NCI-H2196 (cell line): Measurements from ENCODE around the gene SMIM29.
A peak's percentile ranks its signal among the peaks of the same experiment; 100 is the strongest.

ENCODE experiments used
- DNase-seq: peaks from one replicate; lab custom pipeline; 2025; ENCODE audit not compliant: unreplicated experiment; lab: John Stamatoyannopoulos, UW

SMIM29 gene

GRCh38 chr6:34241351-34242215, 7.2 kb downstream of the SMIM29 start:
- DNase-seq = no peak

- DNase-seq = no peak
Observed at GRCh38 chr6:34240329-34241248, 8.2 kb downstream of the SMIM29 start.

GRCh38 chr6:34239893-34240292, 8.9 kb downstream of the SMIM29 start:
- DNase-seq = no peak

GRCh38 chr6:34239500-34239825, 9.3 kb downstream of the SMIM29 start:
- DNase-seq = no peak

- DNase-seq = no peak
Observed at GRCh38 chr6:34238585-34239499, 10.0 kb downstream of the SMIM29 start.

- DNase-seq = peak; percentile 17
Observed at GRCh38 chr6:34237722-34238584, 10.9 kb downstream of the SMIM29 start.

GRCh38 chr6:34237316-34237721, 11.5 kb downstream of the SMIM29 start:
- peak; percentile 46 for DNase-seq

- DNase-seq = peak; percentile 89
Observed at GRCh38 chr6:34236443-34237315, 12.1 kb downstream of the SMIM29 start, which contains the start of gene HMGA1. HMGA1 (plus strand) TSS chr6:34236873; CDS start chr6:34240781, 3,908 bp downstream.

- DNase-seq = no peak
Observed at GRCh38 chr6:34236131-34236442, 12.7 kb downstream of the SMIM29 start.

GRCh38 chr6:34235307-34236130, 13.3 kb downstream of the SMIM29 start:
- no peak for DNase-seq

GRCh38 chr6:34234667-34235306, 14.0 kb downstream of the SMIM29 start:
- no peak for DNase-seq

GRCh38 chr6:34233867-34234266, 14.9 kb downstream of the SMIM29 start:
- DNase-seq = no peak

GRCh38 chr6:34232901-34233300, 15.9 kb downstream of the SMIM29 start:
- DNase-seq = no peak

- DNase-seq = no peak
Observed at GRCh38 chr6:34231566-34232336, 17.1 kb downstream of the SMIM29 start.

GRCh38 chr6:34230653-34231371, 18.0 kb downstream of the SMIM29 start:
- no peak for DNase-seq

- no peak for DNase-seq
Observed at GRCh38 chr6:34229877-34230276, 18.9 kb downstream of the SMIM29 start.
